Endothelial cell (in vitro differentiated cells): Measurements from ENCODE around the gene OTUD6A. TPM values are rescaled to one million over a fixed set of nuclear protein-coding genes. Genes with fewer than 3 reads are reported as not detected.
A peak's percentile ranks its signal among the peaks of the same experiment; 100 is the strongest.

Source experiments
- DNase-seq: peaks from one replicate; pipeline ENCODE4 v3.0.0; 2021; ENCODE audit warnings: low spot score
- H3K27ac Mint-ChIP-seq: one replicate; pipeline ENCODE4 v1.8.0; 2021; ENCODE audit warnings: mixed read lengths, inconsistent platforms; ENCODE audit not compliant: unreplicated experiment
- H3K27me3 Mint-ChIP-seq: one replicate; pipeline ENCODE4 v1.8.0; 2021; ENCODE audit warnings: mild to moderate bottlenecking, moderate library complexity, mixed read lengths, inconsistent platforms; ENCODE audit not compliant: unreplicated experiment
- H3K36me3 Mint-ChIP-seq: one replicate; pipeline ENCODE4 v1.8.0; 2021; ENCODE audit warnings: mild to moderate bottlenecking, low read depth, mixed read lengths, inconsistent platforms; ENCODE audit not compliant: unreplicated experiment
- H3K4me1 Mint-ChIP-seq: one replicate; pipeline ENCODE4 v1.8.0; 2021; ENCODE audit warnings: mild to moderate bottlenecking, mixed read lengths, inconsistent platforms; ENCODE audit not compliant: unreplicated experiment
- H3K4me3 Mint-ChIP-seq: one replicate; pipeline ENCODE4 v1.8.0; 2021; ENCODE audit warnings: mild to moderate bottlenecking, mixed read lengths, inconsistent platforms; ENCODE audit not compliant: unreplicated experiment
- H3K9me3 Mint-ChIP-seq: one replicate; pipeline ENCODE4 v1.8.0; 2021; ENCODE audit warnings: mixed read lengths, inconsistent platforms; ENCODE audit not compliant: unreplicated experiment
- total RNA-seq: library from RNA; stranded (reverse); fragmentation: NEBNext Ultra II Directional; extraction: Animal tissue kit (Norgen Biotek cat#: 25700); gene quantifications from one replicate; pipeline ENCODE4 v1.2.1, GENCODE V29; 2021; ENCODE audit not compliant: unreplicated experiment
- TF ChIP-seq, protein P1 (sequence below): fragments of 200-600 bp; sonication (generic); IDR thresholded peaks from one replicate; pipeline ENCODE4 v1.5.0; 2021; ENCODE audit warnings: antibody characterized with exemption; ENCODE audit not compliant: unreplicated experiment

Gene OTUD6A
- total RNA-seq, 1 donor from 2014 or later, result not detected

DNA sequence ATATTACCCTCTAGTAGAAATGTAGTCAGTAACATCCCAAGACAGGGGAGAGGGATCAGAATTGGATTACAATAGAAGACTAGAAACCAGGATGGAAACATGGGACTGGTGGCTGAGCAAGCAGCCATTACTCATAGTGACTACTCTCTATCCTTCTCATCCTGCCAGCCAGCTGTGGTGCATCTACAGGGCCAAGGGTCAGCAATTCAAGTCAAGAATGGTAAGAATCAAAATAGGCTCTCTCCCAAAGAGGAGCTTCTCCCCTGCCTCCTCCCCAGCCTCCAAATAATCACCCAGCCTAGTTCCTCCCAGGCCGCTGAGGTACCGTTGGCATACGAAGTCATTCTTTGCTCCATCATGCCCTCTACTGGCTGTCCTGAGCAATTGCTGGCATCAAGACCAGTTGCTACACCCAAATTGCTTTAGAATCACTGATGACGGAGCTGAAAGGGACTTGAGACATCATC lies 31.9 kb upstream of the OTUD6A start:
- Mint-ChIP-seq H3K4me3 (no peak overlapping the region), H3K36me3 (no peaks in the 10 kb centered on the region), H3K27ac (no peak overlapping the region), H3K27me3 (peaks cover 4% of the 10 kb centered on the region), H3K9me3 (no peaks in the 10 kb centered on the region), H3K4me1 (peaks cover 23% of the 10 kb centered on the region)
- TF ChIP-seq, protein P1, sequence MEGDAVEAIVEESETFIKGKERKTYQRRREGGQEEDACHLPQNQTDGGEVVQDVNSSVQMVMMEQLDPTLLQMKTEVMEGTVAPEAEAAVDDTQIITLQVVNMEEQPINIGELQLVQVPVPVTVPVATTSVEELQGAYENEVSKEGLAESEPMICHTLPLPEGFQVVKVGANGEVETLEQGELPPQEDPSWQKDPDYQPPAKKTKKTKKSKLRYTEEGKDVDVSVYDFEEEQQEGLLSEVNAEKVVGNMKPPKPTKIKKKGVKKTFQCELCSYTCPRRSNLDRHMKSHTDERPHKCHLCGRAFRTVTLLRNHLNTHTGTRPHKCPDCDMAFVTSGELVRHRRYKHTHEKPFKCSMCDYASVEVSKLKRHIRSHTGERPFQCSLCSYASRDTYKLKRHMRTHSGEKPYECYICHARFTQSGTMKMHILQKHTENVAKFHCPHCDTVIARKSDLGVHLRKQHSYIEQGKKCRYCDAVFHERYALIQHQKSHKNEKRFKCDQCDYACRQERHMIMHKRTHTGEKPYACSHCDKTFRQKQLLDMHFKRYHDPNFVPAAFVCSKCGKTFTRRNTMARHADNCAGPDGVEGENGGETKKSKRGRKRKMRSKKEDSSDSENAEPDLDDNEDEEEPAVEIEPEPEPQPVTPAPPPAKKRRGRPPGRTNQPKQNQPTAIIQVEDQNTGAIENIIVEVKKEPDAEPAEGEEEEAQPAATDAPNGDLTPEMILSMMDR, result peak; percentile 59
- DNase-seq, result peak; percentile 59

DNA sequence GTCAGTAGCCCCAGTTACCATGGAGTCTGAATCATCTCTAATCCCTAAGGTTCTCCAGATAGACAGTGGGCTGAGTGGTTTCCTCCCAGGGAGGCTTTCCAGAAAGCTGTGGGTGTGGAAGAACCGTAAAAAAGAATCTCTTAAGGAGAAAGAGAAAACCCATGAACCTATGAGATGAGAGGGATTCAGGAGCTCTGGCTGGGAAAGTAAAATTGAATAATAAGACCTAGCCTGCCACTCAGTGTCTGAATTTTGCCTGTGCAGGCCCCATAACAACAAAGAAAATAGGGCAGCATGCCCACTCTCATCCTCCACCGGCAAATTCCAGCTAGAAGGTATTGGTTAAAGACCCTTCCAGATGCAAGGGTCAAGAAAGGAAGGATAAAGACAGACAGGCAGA lies 29.5 kb upstream of the OTUD6A start:
- Mint-ChIP-seq H3K27me3 (peaks cover 4% of the 10 kb centered on the region), H3K9me3 (no peaks in the 10 kb centered on the region), H3K4me3 (no peak overlapping the region), H3K36me3 (no peaks in the 10 kb centered on the region), H3K4me1 (peaks cover 8% of the 10 kb centered on the region), H3K27ac (no peak overlapping the region)
- no peak for DNase-seq
- TF ChIP-seq, protein P1, result no peak

DNA sequence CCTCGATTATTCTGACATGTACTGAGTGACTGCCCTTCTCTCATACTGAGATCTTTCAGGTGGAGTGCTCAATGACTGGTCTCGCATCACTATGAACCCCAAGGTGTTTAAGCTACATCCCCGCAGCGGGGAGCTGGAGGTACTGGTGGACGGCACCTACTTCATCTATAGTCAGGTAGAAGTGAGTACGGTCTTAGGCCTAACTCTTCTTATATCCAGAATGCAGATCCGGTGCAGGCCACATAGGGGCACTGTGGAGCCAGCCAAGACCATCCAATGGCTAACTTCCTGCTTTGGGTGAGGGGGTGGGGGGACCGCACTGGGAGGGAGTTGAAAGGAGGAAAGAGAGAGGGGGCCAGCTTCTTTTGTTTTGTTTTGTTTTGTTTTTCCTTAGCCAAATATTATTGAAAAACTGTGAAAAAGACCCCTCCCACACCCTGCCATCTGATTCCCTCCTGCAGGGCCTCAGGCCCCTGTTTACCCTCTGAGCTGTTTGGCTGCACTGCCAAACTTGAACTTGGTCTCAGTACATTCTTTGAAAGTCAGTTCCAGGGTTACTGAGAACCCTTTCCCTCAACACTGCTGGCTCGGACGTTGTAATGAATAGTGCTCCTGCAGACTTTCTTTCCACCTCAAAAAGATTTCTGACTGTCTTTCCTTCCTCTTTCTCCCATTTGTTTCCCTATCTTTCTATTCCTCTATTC lies 28.8 kb upstream of the OTUD6A start:
- DNase-seq, result peak; percentile 48
- Mint-ChIP-seq H3K4me1 (peaks cover 8% of the 10 kb centered on the region), H3K27ac (no peak overlapping the region), H3K9me3 (no peaks in the 10 kb centered on the region), H3K4me3 (no peak overlapping the region), H3K27me3 (peaks cover 4% of the 10 kb centered on the region), H3K36me3 (no peaks in the 10 kb centered on the region)
- TF ChIP-seq, protein P1, result peak; percentile 34

DNA sequence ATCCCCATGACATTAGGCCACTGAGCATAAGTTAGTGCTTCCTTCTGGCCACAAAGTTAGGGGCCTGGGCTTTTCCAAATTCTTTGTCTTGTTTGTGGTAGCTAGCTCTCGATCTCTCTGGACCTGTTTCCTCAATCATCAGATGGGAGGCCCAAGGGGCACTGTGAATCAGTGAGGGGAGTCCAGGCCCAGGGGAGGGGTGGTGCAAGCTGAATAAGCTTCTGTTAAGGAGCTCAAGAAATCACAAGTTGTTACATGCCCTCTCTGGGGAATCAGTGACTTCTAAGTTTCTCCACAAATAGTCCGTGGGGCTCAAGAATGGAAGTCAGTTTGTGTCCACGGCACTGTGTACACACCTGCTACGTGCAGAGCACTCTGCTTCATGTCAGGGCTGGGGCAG lies 27.6 kb upstream of the OTUD6A start:
- Mint-ChIP-seq H3K9me3 (no peaks in the 10 kb centered on the region), H3K27me3 (peaks cover 4% of the 10 kb centered on the region), H3K27ac (no peak overlapping the region), H3K4me1 (peaks cover 8% of the 10 kb centered on the region), H3K4me3 (no peak overlapping the region), H3K36me3 (no peaks in the 10 kb centered on the region)
- no peak for DNase-seq
- TF ChIP-seq, protein P1, result no peak

DNA sequence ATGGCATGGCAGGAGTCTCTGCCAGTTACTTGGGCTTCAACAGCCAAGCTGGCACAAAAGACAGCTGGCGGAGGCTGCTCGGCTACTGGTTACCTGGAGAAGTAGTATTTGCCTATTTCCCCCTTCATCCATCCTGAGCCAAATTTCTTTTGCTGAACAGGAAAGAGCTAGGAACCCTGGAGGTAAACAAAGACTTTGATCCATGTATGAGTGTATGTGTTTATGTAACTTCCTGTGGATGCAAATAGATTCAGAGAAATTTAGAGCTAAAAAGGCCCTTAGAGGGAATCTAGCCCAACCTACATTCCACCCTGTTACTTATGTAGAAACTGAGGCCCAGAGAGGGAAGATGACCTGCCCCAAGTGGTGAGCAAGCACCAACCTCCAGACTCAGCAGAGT lies 23.7 kb upstream of the OTUD6A start:
- no peak overlapping the region for H3K4me3 Mint-ChIP-seq
- H3K27ac Mint-ChIP-seq, result no peak overlapping the region
- no peaks in the 10 kb centered on the region for H3K9me3 Mint-ChIP-seq
- peaks cover 5% of the 10 kb centered on the region for H3K4me1 Mint-ChIP-seq
- no peak for DNase-seq
- peaks cover 4% of the 10 kb centered on the region for H3K27me3 Mint-ChIP-seq
- no peaks in the 10 kb centered on the region for H3K36me3 Mint-ChIP-seq
- TF ChIP-seq, protein P1, result no peak
